LNCaP clone FGC (cell line): ENCODE measurements around the gene VWA2.
"Not testable (repeated sequence)": the region's sequence is repeated elsewhere in the genome, so short reads cannot be mapped to it uniquely, and the experiment has no call there.

Experiments used
- DNase-seq: peaks from one replicate; pipeline ENCODE4 v3.0.0-alpha.2; 2011; ENCODE audit warnings: low read depth
- H3K4me3 ChIP-seq: 2 replicates; pipeline ENCODE4 v1.5.1; 2011; ENCODE audit warnings: mild to moderate bottlenecking, low read depth, low read length, control low read depth
- CTCF ChIP-seq: IDR thresholded peaks from 2 replicates; pipeline ENCODE4 v1.5.1; 2012; ENCODE audit warnings: mild to moderate bottlenecking; ENCODE audit not compliant: control insufficient read depth, insufficient read depth; ENCODE audit errors: extremely low read depth

VWA2 gene

GRCh38 chr10:114328874-114329273 is 89.8 kb downstream of the VWA2 start:
- no peak overlapping the region for H3K4me3 ChIP-seq
- no peak for DNase-seq
- TF ChIP-seq CTCF, result no peak

GRCh38 chr10:114329634-114330365 is 90.7 kb downstream of the VWA2 start:
- no peak overlapping the region for H3K4me3 ChIP-seq
- DNase-seq, result no peak
- TF ChIP-seq CTCF, result no peak

GRCh38 chr10:114332301-114333192 is 93.5 kb downstream of the VWA2 start:
- DNase-seq, result no peak
- H3K4me3 ChIP-seq, result no peak overlapping the region
- TF ChIP-seq CTCF, result no peak

GRCh38 chr10:114333441-114333840 is 94.4 kb downstream of the VWA2 start:
- DNase-seq, H3K4me3 ChIP-seq: not testable (repeated sequence)

GRCh38 chr10:114334301-114334700 is 95.2 kb downstream of the VWA2 start:
- no peak for TF ChIP-seq CTCF
- no peak overlapping the region for H3K4me3 ChIP-seq

GRCh38 chr10:114335614-114336013 is 96.6 kb downstream of the VWA2 start:
- TF ChIP-seq CTCF, result no peak
- H3K4me3 ChIP-seq, result no peak overlapping the region
- no peak for DNase-seq

More at GRCh38 chr10:114334301-114334700, 95.2 kb downstream of the VWA2 start:
- DNase-seq, result no peak

- H3K4me3 ChIP-seq, result no peak overlapping the region
- no peak for TF ChIP-seq CTCF
- no peak for DNase-seq
Measured at GRCh38 chr10:114336823-114337509, 97.9 kb downstream of the VWA2 start.
